Ecto neural progenitor cell (in vitro differentiated cells): ENCODE measurements around the gene AMELX.

ENCODE experiments used
- DNase-seq: peaks from one replicate; pipeline ENCODE4 v3.0.0-alpha.2; 2018; ENCODE audit warnings: low spot score

AMELX gene

DNA sequence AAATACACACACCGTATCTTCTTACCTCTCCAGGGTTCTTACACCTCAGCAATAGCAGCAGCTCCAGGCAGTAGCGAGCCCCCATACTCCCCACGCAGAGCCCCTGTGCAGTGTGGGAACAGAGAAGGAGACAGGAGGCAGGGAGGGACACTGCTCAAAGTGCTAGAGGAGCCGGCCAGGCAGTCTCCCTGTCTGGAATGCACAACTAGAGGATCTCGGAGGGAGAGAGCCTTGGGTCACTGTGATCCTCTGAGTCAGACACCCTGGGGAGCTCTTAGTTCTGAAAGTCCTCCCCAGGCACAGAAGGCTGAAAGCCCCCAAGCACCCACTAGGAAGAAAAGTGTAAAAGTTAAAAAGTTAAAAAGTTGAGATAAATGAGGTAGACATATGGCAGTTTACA is 16.0 kb downstream of the AMELX start:
- no peak for DNase-seq

DNA sequence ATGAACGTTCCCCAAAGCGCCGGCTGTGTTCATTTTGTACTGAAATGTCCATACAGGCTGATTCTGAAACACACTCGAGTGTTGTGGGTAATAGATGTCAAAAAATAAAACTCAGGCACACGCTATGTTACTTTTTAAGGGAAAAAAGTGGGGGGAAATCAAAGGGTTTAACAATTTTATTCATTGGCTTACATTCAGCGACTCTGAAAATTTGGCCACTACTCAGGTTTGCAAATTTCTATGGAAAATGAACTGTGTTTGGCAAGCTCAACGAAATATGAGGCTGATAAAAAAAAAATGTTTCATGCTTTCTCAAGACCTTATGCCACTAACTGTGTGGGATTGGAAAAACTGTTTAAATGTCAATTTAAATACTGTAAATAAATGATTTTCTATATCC is 18.5 kb downstream of the AMELX start:
- no peak for DNase-seq

DNA sequence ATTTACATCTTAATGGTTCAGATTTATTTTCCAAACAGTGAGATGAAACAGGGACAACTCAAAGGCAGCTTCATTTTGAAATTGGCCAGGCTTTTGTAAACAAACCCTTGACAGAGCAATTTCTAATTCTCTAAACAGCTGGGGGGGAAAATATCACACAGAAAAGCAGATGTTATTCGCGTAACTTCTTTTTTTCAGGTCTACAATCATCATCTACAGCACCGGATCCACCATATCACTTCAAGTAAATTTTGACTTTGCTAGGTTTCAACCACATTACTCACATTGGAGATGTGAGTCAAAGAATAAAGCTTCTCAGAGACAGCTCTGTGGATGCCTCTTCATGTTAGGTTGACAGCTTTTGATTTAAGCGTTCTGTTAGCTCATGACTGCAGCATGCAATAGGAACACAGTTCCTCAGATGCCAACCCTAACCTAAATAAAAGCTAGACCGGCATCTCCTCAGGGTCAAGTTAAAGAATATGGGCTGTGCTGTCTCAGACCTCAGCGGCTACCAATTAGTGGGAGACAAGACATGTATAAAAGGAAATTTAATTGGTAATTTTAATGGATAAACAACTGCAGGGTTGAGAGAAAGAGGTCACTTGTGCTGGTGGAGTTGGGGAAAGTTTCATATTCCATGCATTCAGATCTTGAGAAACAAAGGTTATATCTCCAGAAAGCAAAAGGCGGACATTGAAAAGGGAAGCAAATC is 26.8 kb downstream of the AMELX start:
- no peak for DNase-seq

DNA sequence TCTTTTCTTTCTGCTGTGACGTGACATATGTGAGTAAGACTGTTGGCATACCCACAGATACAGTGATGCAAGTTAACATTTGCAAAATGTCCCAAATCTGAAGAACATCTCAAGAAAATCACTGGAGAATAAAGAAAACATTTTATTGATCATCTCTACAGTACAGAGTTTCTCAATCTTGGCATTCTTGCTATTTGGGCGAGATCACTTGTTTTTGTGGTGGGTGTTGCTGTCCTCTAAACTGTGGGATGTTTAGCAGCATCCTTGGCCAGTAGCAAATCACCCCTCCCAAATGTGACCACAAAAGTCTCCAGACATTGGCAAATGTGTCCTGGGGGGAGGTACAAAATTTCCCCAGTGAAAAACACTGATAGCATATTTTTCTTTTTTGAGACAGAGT is 28.8 kb downstream of the AMELX start:
- DNase-seq, result no peak

DNA sequence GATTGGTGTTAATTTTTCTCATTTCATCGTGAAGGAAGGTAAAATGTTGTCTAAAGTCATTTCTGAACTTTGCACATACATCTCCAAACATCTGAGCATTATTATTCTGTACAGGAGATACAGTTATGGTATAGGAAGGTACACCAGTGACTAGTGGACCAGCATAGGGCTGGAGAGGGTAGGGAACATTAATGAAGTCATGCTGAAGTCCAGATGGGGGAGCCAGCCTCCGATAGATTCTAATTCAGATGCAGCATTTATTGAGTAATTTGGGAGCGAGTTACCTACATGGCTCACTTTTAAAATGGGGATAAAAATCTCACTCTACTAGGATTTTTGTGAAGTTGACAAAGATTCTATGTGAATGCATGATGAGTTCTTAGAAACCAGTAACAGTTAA is 34.9 kb downstream of the AMELX start:
- DNase-seq, result no peak

DNA sequence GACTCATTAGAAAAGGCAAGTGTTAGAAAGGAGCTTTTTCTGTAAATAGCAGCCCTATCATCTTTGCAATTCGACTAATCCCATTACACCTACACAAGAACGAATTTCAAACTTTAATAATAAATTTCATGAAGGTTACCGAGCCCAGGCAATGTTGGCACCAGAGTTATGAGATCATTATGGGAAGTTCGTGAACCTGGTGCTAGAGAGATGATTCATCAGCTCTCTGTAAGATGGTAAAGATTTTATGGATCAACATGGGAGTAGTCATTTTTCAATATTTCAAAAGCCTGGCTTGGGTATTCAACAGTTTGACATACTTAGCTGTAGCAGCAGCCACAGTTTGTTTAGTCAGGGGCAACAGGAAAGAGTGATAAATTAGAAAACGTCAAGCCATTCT is 35.8 kb downstream of the AMELX start:
- DNase-seq, result no peak

DNA sequence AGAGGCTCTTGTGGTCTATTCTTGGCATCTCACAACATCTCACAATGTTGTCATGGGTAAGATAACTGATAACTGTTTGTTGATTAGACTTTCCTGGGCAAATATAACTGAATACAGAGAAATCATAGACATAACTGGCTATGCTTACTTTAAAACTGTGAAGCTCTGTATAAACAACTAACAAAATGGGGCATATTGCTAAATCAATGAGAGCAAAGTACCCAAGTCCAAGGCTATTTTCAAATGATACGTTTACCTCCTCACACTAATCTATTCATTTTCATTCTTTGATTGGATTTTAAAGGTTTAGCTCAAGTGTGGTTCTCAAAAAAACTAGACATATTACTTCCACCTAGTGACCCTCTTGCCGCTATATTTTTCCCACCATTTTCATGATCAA is 38.6 kb downstream of the AMELX start:
- DNase-seq, result no peak

DNA sequence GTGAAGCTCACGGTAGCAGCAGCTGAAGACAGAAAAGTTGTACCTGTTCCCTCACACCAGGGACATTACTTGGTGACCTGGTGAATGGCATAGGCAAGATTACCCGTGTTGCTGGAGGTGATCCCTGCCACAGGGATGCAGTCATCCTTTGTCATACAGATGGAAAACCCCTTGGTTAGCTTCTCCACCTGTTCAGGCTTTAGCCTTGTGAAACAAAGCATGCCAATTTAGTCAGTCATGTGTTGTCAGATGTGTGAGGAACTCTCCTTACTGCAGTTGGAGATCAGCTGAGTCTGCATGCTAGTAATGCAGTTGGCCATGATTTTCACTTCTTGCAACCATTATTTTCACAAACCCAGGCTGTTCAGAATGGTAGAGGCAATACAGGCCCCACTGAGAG is 41.0 kb downstream of the AMELX start:
- no peak for DNase-seq

DNA sequence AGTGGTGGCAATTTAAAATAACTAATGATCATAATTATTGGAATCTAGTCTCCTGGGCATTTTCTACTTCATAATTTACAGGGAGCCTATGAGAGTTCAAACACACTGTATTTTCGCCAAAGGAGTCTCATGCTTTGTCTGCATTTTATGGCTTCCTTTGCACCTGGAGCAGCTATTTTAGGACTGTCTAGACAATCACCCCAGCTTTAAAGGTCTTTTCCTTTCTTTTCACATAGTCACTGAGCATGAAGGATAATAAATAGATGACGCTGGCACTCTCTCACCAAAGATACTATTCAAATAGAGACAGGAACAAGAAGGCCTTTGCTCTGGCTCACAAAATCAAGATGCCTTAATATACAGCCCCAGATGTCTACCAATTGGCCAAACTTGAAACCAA is 43.0 kb downstream of the AMELX start:
- DNase-seq, result no peak

DNA sequence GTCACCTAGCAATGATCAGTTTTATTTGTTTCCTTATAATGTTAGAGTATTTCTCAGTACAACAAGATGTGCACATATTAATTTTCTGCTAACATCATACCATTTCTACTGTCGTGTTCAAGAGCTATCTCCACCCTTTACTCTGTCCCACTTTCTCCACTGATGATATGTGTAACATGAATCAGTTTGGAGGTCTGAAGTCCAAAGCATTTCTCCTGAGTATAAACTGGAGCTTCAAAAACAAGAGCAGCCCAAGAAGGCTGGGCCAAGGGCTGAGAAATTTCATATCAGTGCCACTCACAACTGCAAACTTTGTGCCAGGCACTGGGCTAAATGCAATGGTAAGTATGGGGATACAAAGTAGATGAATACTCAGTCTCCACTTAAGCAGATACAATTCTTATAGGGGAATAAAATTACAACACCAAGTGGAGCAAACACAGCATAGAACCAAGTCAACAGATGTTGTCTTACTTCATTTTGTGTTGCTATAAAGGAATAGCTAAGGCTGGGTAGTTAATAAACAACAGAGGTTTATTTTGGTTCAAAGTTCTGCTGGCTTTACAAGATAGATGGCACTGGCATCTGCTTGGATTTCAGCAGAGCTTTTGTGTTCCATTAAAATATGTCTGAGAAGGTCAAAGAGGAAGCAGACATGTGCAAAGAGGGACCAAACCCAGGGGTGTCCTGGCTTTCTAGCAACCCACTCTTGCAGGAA is 44.2 kb downstream of the AMELX start:
- no peak for DNase-seq

DNA sequence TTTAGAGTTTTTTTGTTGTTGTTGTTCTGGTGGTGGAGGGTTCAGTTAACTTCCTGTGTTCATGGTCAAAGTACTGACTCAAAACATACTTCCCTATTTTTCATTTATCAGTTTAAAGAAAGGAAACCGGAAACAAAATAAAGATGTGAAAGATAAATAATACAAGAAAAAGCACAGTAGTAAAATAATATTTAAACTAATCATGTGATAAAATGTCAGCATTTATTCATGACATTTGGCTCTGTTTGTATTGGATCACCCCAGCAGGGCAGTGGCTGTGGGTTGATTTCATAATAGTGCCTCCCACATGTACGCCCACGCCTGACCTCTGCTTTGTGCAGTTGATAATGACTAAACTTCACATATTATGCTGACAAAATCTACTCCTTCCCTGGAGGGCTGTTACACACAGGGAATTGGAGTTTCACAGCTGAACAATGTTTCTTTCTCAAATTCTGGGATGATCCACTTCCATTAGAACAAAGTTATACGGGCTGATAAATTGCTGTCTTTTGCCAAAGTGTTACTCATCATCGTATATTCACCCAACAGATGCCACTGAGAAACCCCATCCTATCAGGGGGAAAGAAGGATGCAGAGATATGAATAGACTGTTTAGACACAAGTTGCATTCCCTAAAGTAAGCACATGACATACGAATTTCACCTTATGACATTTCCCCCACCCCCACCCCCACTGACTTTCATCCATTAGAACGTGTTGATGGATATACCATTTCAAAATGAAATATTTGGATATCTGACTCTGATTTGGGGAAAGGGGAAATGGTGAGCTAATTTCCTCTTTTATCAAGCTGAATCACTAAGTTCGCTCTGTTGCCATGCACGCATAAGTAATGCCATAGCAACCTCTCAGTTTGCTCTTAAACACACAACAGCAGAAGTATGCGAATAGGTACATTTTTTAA is 48.3 kb downstream of the AMELX start:
- DNase-seq, result no peak

DNA sequence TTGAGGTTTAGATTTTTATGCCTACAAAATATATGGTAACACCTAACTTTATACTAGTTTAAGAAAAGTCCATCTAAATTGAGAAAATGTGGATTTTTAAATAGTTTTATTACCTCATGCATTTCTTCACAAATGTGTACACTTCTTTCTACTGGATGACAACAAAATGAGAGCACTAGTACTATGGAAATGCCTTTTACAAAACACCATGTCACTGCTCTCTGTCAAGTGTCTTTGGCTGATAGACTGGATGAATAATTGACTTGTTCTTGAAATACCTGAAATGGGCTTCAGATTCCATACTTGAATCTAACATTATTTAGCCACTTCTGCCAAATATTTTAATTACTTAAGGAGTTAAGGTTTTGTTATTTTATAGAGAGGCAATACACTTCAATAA is 49.5 kb downstream of the AMELX start:
- DNase-seq, result no peak

DNA sequence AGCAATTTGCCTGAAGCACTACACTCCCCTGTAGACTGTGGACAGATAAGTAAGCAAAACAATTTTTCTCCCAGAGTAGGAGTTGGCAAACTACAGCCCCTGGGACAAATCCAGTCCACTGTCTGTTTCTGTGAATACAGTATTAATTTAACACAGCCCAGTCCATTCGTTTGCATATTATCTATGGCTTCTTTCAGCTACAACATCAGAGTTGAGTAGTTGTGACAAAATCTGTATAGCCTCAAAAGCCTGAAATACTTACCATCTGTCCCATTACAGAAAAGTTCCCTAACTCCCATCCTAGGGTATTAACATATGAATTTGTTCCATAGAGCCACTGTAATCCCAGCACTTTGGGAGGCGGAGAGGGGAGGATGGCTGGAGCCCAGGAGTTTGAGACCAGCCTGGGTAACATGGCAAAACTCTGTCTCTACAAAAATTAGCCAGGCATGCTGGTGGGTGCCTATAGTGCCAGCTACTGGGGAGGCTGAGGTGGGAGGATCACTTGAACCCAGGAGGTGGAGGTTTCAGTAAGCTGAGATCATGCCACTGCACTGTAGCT is 53.0 kb downstream of the AMELX start:
- DNase-seq, result no peak

DNA sequence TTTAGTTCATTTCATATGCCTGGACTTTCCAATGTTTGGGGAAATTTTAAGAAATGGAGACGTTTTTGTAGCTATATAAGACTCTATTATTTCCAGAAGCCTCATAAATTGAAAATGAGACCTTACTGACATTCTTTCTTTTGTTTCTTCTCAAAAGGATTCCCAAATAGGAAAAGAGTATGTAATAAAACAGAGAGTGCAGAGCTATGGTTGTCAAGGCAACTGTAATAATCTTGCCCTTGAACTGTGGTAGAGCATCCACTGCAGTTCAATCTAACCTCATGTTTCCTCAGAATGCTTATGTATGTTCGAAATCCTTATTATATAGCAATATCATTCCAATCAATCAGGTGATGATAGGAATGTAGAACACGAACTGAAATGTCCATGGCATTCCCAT is 54.1 kb downstream of the AMELX start:
- DNase-seq, result no peak

DNA sequence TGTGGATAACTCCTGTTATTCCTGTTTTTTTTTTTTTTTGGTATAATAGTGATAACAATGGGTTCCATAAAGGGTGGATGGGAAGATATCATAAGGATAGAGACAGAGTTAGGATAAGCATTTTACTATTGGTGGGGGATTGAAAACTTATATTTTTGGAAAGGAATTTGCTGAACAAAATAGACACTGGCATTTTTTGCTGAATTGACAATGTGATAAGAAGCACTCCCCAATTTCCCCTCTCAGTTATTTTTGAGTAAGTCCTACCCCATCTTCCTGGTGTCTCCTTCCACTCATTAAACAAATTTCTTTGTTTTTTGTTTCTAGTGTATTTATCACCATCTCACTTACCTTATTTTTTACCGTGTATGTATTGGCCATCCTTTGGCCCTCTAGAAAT is 55.8 kb downstream of the AMELX start:
- DNase-seq, result no peak

DNA sequence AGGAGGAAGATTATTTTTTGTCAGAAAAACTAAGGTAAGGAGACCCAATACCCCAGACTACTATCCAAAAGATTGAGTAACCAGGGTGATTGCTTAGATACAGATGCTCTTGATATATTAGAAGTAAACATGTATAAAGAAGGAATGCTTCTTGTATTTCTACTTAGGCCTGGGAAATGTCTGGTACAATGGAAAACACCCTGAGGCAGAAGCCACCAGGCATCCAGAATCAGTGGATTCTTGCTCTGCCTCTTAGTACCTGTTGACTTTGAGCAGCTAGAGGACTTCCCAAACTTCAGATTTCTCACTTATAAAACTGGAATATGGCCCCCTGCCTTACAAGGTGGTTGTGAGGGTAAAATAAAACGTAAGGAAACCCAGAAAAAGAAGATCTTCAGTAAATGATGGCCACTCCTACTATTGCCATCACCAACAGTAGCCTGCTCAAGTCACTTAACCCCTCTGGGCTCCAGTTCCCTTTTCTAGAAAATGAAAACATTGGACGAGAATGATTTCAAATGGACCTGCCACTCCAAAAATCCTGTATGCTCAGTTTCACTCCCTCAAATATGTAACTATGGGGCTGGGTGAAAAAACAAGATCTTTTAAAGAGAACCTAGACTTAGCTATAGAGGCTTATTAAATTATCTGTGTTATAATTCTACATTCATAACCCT is 56.6 kb downstream of the AMELX start:
- no peak for DNase-seq
